ENCODE results near the gene LRMDA.

LRMDA gene

DNA sequence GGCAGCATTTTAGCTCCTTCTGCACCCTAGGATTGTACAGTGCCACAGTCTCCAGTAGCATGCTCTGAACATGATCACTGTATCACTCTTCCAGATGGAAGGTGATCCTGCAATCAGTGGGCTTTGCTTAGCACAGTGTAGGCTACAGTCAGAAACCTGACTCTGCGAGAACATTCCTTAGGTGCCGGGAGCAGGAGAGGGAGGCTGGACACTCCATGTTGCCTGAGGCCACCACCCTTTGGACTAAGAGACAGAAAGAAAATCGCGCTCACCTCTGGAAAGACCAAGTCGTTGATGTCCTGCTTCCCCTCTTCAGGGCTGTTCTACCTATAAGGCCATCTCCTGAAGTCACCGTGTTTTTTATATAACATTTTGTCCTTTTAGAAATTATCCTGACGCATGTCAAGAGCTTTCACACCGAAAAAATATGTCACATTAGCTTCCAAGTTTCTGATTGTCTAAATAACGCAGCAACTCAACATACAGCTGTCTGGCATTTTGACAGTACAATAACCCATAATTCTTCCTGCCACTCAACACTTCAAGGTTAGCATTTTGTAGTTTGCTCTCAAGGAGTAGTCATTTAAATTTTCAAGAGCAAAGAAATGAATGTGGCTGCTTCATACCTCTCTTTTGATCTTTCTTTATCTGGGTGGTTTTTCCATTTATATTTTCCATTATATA lies 563.1 kb downstream of the LRMDA start:
- no peak for DNase-seq (ENCODE audit: low read depth in 2 of 2)

DNA sequence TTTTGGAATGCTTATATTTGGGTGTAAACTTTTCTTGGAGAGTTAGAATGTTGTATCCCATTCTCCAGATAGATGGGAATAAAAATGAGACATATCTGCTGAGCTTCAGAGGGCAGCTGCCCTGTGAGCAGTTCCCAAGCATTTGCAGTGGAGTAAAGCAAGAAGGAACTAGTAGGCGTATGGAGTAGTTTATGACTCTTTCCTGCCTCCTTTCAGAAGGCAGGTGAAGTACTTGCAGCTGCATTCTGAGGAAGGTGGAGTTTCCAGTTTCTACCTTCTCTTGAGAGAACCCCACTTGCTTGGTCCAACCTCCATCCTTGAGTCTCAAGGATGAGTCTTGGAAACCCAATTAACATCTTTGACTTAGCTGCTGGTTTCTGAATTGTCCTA lies 563.6 kb downstream of the LRMDA start:
- DNase-seq (ENCODE audit: low read depth in 2 of 2), result no peak

DNA sequence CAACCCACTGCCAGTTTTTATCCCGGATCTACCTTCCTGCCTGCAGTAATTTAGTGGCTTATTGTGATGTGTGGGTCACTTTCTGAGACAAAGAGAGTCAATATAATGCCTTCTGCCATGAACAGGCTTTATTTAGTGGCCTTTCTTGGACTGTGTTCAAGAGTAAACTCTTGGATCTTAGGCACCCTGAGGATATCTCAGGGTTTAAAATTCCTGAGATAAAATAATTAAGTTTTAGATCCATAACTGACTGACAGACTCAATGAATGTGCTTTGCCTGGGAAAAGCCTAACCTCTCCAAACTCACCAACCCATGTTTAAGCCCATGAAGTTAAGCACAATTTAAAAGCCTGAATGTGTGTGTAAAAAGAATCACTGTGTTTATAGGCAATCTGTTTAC lies 564.3 kb downstream of the LRMDA start:
- DNase-seq (ENCODE audit: low read depth in 2 of 2), result no peak

DNA sequence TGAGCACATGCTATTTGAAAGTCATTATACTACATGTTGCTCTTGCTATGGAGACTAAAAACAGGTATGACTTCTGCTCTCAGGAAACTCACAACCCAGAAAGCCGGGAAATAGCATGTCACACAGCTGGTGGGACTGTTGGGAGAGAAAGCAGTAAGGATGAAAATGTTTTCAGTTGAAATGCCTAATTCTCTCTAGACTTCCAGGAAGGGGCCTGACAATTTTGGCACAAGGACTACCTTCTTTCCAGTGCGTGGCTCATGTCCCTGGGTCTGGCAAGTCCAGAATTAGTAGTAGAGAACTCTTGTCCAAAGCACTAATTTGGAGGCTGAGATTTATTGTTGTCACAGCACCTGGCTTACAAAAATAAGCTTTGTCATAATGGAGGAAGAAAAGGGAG lies 567.6 kb downstream of the LRMDA start:
- DNase-seq (ENCODE audit: low read depth in 2 of 2), result no peak

DNA sequence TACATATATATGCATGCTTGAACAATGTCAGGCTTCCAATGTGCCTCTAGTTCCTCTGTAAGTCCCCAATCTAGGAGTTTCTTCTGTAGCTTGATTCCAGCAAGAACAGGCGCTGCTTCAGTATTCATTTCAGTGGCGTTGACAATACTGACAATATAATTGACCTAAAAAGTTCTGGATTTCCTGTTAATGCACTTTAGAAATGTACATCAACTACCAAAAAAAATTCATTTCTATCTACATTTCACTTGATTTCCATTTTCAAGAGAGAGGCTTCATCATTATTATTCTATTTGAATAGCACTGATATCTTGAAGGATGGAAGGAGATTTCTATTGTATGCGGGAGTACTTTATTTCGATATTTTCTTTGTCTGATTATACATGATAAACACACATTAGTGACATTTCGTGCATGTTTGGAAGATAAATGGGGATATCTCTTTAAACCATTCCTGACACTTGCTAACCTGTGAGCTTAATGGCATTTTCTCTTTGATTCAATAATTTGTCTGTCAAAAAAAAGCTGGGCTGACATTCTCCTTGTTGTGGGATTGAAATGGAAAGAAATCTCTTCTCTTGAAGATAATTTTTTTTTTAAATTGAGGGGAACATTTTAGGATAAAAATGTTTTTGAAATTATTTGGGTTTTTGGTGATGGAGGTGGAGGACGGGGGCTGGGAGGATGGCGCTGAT lies 568.2 kb downstream of the LRMDA start:
- no peak for DNase-seq (ENCODE audit: low read depth in 2 of 2)

DNA sequence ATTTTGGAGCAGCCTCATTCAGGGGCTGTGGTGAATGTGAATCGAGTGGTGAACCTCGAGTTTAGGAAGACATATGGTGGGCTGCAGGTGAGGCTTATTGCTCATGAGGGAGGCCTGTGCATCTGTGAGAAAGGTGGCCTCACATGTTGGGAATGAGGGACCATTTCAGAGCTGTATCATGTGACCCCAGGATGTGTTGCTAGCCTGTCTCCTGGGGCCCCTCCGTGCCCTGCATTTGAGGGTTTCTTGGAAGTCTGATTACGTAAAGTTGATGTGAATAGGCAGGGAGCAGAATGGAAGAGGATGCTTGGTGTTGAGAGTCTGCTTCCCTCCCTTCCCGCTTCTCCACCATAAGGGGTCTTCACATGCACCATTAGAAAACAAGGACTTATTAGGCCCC lies 569.1 kb downstream of the LRMDA start:
- no peak for DNase-seq (ENCODE audit: low read depth in 2 of 2)

DNA sequence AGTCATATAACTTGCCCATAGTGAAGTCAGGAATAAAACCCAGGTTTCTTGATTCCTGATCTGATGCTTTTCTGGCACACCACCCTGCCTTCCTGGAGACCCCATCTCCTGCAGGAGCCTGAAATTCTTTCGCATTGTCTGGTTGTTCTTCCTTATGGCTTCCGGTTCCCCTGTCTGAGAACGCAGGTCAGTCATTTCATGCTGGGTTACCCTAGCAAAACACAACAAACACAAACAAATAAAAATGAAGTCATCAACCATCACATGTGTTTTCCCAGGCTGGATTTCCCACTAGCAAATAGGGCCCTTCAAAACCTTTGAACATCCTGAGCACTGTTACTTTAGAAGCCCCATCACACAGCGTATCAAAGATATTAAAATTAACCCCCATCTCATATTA lies 569.6 kb downstream of the LRMDA start:
- no peak for DNase-seq (ENCODE audit: low read depth in 2 of 2)

DNA sequence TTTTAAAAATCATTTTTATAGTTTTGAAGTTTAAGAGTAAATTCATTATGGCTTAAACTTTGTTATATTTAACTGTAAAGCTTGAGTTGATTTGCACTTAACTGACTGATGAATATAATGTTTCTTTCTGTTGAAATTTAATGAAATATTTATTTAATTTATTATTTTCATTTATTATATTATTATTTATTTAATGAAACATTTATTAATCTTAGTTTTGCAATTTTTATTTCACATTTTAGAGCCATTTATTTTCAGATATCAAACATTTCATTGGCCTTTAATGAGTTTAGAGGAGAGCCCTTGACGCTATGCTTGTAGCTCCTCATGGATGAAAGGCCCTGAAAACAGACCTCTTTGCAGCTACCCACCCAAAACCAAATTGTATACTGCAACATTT lies 570.0 kb downstream of the LRMDA start:
- DNase-seq (ENCODE audit: low read depth in 2 of 2), result no peak

DNA sequence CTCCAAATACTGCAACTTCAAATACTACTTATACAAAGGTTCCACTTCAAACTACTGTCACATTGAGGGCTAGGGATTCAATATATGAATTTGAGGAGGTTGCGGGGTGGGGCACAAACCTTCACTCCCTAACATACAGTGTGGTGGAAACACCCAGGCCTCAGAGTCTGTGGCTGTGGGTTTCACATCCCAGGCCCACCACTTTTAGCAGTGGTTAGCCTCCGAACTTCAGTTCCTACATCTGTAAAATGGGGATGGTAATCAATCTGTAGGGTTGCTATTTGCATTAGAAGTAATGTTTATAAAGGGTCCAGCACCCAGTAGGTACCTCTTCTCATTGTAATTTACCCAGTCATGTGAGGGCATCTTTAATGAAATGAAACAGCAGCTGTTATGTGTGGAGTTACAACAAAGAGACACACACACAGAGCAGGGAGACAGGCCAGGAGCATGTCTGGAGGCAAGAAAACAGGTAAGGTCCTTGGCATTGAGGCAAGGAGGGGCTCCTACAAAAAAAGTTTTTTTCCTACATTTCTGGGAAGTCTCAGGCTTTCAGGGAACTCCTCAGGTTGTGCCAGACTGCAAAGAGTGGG lies 570.9 kb downstream of the LRMDA start:
- no peak for DNase-seq (ENCODE audit: low read depth in 2 of 2)

DNA sequence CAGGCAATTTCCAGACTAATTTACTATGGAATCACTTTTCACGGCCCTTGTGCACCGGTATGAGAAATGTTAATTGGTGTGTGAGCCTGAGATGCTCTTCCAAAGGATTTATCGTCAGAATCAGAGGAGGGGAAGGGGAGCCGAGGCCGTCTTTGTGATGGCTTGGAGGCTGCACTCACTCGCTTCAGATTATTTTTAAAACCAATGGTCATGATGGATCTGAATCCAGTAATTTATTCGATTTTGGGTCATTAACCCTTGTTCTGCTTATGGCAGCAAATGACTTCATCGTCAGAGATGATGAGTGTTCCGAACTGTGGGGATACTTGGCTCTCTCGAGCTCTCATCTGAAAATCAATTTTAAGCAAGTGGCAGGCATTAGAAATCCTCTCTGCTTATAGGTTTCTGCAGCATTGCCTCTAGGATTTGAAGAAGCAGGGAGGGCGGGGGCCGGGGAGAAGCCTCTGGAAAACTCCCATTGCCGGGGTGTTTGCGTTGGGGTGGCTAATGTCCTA lies 576.3 kb downstream of the LRMDA start:
- no peak for DNase-seq (ENCODE audit: low read depth in 2 of 2)

DNA sequence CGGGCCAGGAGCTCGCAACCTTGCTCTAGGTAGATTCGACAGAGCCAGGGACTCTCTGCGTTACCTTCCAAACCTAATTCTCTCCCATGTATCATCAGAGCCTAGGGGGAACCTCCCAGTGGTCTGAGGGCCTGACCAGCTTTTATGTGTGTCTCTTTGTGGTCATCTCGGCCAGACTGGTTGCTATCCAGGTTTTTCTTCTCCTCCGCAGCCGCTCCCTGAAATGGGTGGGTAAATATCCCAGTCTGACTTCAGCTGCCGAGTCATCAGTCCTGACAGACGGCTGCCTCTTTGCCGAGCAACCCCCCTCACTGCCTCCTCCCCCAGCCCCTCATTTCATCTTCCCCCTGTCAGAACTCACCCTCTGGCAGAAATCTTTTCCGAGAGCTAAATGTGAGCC lies 578.1 kb downstream of the LRMDA start:
- DNase-seq (ENCODE audit: low read depth in 2 of 2), result no peak

DNA sequence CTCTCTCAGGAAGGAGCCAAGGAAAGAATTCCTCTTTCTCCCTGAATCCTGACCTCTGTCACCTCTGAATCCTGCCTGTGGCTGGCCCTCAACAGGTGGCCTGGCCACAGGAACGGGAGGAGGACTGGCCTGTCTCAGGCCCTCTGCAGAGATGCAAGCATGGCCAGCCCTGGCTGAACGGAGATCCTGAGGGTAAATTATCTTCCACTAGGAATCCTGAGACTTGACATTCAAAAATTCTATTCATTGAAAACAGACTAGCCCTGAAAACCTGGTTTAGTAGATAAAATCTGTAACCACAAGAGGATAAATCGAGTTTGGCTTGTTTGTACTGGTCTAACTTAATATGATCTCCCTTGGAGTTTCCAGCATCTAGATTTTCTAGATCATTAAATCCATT lies 579.3 kb downstream of the LRMDA start:
- DNase-seq (ENCODE audit: low read depth in 2 of 2), result no peak

DNA sequence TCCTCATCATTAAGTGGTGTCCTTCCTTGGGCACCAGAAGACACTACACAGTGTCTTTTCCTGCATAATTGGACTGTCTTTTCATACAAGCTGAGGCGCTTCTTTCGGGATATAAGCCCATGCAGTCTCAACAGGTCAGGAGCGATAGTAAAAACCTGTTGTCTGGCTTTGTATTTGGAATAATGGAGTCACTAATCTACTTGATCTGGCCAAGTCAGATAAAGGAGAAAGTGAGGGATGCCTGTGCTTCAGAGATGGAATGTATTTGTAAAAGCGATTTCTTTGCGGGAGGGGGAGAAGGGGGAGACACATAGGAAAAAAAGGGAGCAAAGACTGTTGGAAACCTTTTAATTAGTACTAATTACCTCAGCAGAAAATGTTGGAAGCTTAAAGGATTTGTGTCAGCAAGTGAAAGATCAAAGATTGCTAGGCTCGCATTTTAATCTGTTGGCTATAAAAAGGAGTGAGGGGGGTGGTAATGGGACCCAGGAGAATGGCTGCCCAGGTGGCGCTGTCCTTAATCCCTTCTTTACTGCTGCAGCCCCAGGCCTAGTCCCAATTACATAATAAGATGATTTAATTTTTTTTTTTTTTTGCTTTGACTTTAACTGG lies 581.4 kb downstream of the LRMDA start:
- no peak for DNase-seq (ENCODE audit: low read depth in 2 of 2)

DNA sequence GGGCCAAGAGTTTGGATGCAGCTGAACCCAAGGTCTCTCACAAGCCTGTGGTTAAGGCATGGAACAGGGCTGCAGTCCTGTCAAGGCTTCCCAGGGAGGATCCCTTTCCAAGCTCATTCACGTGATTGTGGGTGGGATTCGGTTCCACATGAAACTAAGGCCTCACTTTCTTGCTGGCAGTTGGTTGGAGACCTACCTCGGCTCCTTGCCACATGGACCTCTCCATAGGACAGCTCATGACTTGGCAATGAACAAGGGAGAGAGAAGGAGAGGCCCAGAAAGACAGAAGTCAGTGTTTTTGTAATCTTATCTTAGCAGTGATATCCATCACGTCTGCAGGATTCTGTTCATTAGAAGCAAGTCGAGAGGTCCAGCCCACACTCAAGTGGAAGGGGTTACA lies 583.8 kb downstream of the LRMDA start:
- no peak for DNase-seq (ENCODE audit: low read depth in 2 of 2)

DNA sequence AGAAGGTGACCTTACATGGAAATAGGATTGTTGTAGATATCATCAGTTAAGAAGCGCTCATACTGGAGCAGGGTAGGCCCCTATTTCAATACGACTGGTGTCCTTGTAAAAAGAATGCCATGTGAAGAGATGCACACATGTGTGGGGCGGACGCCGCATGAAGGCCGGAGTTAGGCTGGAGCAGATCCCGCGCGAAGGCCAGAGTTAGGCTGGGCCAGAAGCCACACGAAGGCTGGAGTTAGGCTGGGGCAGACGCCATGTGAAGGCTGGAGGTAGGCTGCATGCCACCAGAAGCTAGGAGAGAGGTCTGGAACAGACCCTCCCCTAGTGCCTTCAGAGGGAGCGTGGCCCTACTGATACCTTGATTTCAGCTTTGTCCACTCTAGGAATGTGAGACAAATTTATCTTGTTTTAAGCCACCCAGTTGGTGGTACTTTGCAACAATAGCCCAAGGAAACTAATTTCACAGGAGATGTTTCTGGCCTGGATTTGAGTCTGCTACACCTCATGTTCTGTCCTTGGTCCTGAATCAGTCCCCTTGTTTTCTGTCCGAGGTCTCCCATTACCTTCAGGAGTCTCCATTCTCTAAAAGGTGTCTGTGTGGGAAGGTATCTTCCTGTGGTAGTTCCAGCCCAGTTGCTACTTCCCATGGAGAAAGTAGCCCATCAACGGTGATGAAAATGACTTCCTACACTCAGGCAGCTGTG lies 585.8 kb downstream of the LRMDA start:
- no peak for DNase-seq (ENCODE audit: low read depth in 2 of 2)

DNA sequence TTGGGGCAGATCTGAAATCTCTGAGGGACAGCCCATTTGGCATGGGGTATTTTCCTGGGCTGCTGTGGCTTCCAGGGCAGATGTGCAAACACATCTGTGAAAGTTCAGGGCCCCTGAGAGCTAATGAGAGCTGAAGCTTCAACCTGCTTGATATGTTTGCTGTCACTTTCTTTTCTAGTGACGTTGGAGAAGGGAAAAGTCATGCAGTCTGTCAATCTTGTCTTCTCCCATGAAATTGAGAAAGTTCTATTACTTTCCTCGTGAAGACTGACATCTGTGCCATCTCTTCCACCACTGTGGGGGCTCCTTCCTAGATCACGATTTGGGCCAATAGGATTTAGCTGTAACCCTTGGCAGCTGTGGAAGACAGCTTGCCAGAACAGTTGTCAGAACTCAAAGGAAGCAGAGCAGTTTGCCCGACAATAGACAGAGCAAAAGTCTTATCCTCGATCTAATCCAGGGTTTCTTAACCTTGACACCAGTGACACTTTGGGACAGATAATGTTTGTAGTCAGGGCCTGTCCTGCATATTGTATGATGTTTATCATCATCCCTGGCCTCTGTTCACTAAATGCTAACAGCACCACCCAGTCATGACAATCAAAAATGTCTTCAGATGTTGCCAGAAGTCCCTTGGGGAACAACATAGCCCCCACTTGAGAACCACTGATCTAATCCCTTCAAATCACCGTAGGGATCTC lies 586.5 kb downstream of the LRMDA start:
- DNase-seq (ENCODE audit: low read depth in 2 of 2), result no peak

DNA sequence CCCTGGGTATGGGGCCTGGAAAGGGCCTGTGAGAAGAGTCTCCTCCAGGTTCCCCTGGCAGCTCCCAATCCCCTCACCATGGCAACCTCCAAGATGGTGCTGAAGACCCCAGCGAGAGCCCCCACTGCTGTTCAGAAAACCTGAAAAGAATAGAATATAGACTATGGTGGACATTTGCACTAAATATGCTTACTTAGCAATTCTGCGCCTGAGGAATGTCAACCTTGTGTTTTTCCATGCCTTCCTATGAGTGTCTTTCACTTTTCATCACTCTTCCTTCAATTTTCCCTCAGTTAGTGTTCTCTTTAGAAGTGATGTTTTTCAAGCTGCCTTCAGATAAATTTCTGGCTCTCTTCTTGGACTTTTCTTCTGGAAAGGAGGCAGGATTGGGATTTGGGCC lies 589.2 kb downstream of the LRMDA start:
- no peak for DNase-seq (ENCODE audit: low read depth in 2 of 2)

DNA sequence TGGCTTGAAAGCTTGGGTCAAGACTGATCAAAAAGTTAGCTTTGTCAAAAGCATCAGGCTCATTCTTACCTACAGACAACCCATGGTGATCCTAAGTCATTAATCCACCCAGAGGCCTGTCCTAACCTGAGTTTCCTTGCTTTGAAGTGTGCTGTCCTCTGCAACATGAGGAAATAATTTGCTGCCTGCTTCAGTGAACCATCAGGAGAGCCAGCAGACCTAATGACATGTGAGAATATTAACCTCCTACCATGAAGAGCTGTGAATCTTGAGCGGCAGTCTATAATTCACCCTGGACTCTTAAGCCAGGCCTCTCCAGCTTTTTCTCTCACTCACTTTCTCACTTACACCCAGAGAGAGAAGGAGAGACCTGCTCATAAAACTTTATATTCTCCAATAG lies 590.0 kb downstream of the LRMDA start:
- no peak for DNase-seq (ENCODE audit: low read depth in 2 of 2)

DNA sequence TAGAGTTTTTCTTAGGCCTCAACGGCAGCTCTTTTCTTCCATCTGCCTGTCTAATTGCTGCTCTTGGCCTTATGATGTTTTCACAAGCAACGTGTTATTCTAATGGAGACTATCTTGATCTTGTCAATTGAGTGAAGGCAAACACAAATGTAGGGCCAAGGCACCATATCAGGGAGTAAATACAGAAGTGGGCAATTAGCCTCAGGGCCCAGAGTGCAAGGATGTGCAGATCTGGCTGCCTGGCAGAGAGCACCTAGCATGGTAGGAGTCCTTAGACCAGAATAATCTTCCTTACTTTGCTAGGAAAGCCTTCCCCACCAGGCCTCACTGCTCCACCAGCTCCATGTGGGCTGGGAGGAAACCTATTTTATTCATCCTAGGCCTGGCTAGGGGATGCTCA lies 590.9 kb downstream of the LRMDA start:
- no peak for DNase-seq (ENCODE audit: low read depth in 2 of 2)

DNA sequence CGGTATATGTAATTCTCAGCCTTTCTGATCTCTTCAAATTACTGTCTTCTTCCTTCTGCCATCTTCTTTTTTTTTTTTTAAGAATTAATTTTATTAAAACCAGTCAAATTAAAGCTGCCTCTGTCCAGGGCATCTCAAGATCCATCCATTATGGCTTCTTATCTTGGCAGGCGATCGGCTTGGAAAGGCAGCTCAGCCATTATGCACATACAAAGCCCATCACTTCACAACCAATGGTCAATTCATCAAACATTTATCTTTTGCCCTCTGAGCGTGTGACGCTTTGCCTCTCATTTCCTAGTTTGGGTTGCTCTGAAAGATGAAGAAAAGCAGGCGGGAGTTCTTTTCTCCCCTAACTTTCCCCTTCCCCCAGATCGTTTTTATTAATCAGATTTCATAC lies 591.6 kb downstream of the LRMDA start:
- no peak for DNase-seq (ENCODE audit: low read depth in 2 of 2)

DNA sequence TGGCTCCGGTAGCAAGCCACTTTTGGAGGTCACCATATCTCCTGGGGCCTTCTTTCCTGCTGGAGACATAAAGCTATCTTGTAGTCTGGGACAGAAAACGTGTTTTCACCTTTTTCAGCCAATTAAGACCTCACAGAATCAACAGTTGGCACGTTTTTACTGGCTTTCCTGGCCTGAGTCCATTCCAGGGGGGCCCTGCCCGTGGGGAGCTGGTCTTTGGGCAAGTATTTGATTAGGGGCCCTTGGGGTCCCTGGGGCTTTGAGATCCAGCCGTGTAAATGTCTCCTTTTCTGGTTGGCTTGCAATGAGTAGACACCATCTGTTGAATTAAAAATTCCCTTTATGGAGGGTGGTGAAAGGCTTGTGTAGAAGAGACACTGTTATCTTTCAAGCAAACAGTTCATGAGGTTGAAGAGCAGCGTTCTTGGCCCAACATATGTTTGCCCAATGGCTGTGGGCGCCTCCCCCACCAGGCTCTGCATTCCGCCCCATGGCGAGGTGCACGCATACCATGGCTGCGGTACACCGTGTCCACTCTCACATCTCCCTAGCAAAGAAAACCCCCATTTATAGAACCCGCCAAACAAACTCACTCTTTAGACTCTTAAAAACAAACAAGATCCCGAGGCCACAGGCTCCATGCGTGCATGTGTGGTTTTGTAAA lies 593.2 kb downstream of the LRMDA start:
- DNase-seq (ENCODE audit: low read depth in 2 of 2), result no peak
